HG03571 (cell line): Measurements from ENCODE around the gene EBLN2.

Source experiments
- ATAC-seq: cut with Tn5 transposase; IDR thresholded peaks from one replicate; pipeline ENCODE4 v1.9.1; 2021; ENCODE audit not compliant: unreplicated experiment

The EBLN2 gene

GRCh38 chr3:73061416-73061815 lies at the start of gene EBLN2:
Gene EBLN2, plus strand, starts transcription at chr3:73061659. Its CDS starts 423 bp downstream, at chr3:73062082.
- ATAC-seq = no peak

DNA sequence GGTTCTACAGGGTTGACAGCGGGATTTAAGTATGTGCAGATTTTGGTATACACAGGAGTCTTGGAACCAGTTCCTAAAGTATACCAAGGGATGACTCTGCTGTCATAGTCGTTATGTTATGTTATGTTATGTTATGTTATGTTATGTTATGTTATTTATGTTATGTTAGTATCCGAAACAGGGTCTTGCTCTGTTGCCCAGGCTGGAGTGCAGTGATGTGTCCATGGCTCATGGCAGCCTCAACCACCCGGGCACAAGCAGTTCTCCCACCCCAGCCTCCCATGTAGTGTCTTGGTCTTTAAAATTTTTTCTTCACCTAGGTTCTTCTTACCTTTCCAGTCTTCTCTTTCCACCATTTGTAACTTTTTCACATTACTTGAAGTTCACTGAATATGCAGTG lies 43.2 kb upstream of the EBLN2 start:
- ATAC-seq = no peak

- no peak for ATAC-seq
Observed at GRCh38 chr3:73018790-73019441, 42.5 kb upstream of the EBLN2 start.

DNA sequence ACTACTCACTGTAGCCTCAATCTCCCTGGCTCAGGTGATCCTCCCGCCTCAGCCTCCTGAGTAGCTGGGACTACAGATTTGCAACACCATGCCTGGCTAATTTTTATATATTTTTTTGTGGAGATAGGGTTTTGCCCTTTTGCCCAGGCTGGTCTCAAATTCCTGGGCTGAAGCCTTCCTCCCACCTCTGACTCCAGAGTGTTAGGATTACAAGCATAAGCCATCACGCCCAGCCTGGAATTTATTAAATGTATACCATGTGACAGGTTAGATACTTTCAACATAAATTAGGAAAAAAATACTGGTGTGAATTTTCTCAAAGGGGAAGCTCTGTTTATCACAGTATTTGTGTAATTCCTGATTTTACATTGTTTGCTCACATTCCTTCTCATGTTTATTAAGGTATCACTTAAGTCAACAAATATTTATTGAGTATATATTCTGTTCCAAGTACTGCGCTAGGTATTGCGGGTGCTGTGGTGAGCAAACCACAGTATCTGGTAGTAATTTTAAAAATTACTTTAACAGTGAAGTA lies 40.1 kb upstream of the EBLN2 start:
- no peak for ATAC-seq

DNA sequence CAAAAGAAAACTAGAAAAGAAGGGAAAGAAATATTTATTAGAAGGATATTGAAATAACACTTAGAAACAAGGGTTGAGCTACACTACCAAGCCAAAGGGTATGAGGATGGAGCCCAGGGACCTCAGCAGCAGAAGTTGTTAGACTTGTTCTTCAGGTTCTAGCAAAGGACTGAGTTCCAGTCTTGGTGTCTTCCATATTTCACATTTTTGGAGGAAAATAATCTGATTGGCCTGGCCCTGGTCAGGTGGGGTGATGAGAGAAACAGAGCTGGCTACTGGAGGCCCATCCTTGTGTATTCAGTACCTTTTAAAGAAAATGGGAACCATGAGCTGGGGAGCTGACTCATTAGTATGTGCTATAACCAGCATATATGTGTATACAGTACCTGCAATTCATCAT lies 36.6 kb upstream of the EBLN2 start:
- no peak for ATAC-seq

GRCh38 chr3:73026111-73026759 lies 35.2 kb upstream of the EBLN2 start:
- no peak for ATAC-seq

GRCh38 chr3:73026760-73027113 lies 34.7 kb upstream of the EBLN2 start:
- ATAC-seq = no peak

GRCh38 chr3:73028803-73029202 lies 32.7 kb upstream of the EBLN2 start:
- no peak for ATAC-seq

DNA sequence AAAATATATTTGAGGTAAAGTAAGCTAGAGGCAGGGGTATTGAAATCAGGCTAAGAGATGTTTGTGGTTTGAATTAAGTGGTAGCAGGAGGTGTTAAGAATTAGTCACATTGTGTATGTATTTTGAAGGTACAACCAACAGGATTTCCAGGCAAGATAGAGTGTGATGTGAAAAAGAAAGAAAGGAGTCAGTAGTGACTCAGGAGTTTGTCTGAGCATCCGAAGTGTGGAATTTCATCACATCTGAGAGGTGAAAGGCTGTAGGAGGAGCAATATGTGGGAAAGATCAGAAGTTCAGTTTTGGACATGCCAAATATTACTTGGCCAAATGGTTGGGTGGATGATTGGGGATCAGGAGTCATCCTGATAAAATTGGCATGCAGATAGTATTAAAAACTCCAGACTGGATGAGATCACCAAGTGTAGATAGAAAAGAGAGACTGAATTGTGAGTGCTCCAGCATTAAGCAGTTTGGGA lies 32.1 kb upstream of the EBLN2 start:
- ATAC-seq = no peak

DNA sequence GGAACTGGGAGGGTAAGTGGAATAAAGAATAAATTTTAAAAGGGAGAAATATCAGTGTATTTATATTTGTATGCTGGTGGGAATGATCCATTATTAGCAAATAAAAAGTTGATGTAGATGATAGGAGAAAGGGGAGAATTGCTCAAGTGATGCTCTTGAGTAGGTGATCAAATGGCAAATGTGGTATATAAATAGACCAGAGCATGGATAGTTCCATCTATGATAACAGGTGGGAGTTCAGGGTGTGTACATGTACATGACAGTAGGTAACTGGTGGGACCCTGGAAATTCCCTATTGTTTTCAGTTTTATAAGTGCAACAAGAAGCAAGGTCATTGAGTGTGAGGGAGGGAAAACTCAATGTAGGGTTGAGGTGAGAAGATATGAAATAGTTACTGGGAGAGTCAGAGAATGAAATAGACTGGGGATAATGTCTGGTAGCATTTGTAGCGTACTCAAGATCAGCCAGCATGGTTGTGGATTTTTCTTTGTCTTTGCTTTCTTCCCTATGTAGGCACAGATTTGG lies 31.3 kb upstream of the EBLN2 start:
- ATAC-seq = no peak

DNA sequence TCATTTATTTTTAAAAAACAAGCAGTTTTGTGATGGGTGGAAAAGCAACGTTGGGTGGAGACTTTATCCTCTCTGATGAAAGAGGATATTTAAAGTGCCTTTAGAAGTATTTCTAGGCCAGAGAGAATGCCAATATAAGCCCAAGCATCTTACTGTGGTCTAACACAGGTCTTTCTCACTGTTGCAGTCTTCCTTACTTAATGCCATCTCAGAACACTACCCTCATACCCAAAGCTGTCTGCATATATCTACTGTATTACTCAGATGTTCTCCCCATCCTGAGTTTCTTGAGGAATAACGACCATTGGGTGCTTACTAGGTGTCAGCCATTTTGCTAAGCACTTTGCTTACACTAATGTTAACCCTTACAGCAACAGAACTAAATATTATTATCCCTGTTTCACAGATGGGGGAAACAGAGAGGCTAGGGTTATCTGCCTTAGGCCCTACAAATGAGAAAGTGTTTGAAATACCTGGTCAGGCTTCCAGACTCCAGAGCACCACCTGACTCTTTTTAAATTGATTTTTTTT lies 29.8 kb upstream of the EBLN2 start:
- ATAC-seq = no peak

GRCh38 chr3:73036694-73037591 lies 24.5 kb upstream of the EBLN2 start:
- no peak for ATAC-seq

DNA sequence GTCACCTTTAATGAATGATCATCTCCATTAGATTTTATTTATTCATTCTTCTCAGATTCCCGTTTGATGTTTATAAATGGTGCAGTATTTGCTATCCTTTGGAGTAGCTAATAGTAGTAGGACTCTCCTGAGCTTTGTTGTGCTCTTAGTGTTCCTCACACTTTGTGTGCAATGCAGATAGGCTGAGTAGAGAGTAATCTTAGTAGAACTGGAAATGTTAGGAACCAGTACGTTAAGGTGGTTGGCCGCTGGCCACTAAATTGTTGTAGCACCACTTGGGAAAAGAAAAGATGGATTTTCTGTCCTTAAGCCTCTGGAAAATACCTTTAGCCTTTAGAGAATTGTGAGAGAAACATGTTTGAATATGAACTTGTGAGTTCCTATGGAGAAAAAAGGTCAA lies 19.9 kb upstream of the EBLN2 start:
- no peak for ATAC-seq

- ATAC-seq = no peak
Observed at GRCh38 chr3:73043414-73043813, 18.0 kb upstream of the EBLN2 start.

- ATAC-seq = no peak
Observed at GRCh38 chr3:73045391-73045790, 16.1 kb upstream of the EBLN2 start.

DNA sequence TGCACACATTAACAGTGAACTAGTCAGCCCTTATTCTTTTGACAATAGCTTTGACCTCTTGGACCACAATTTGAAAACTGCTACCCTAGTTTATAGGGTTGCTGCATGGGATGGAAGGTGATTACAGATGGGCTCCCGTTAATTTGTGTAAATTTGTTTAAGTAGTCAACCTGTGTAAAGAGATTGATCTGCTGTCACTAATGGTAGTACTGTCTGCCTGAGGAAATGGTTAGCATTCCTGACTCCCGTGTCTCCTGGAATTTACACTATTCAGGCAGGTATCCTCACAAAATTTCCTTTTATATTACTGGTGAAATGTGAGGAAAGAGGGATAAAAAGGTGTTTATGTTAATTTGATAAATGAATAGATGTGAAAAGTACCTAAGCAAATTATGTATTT lies 15.3 kb upstream of the EBLN2 start:
- ATAC-seq = no peak

DNA sequence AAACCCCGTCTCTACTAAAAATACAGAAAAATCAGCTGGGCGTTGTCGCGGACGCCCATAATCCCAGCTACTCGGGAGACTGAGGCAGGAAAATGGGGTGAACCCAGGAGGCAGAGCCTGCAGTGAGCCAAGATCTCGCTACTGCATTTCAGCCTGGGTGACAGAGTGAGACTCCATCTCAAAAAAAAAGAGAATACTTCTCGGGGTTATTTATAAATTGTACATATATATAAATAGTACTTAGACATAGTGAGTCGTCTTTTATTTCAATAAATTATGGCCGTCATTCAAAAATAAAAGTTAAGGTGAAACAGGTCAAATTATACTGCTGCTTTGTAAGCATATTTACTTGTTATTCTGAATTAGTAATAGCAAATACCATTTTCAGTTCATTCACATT lies 12.1 kb upstream of the EBLN2 start:
- no peak for ATAC-seq

GRCh38 chr3:73052857-73053256 lies 8.6 kb upstream of the EBLN2 start:
- no peak for ATAC-seq

GRCh38 chr3:73055583-73055982 lies 5.9 kb upstream of the EBLN2 start:
- ATAC-seq = no peak

GRCh38 chr3:73056014-73056844 lies 5.2 kb upstream of the EBLN2 start:
- no peak for ATAC-seq
